Measurements from ENCODE around the gene SOWAHD.
A peak's percentile ranks its signal among the peaks of the same experiment; 100 is the strongest.
"Not testable (repeated sequence)": the region's sequence is repeated elsewhere in the genome, so short reads cannot be mapped to it uniquely, and the experiment has no call there.

SOWAHD gene

GRCh38 chrX:119763836-119764387, 5.5 kb downstream of the SOWAHD start:
- DNase-seq (ENCODE audit: low read depth in 1 of 2, low spot score in 1 of 2), result no peak
- no peak overlapping the region for H3K27ac ChIP-seq (replicated peaks)
- TF ChIP-seq SPI1 (IDR thresholded peaks at IDR 0.05; ENCODE audit: borderline replicate concordance, low read depth), result no peak
- H3K4me3 ChIP-seq (replicated peaks; ENCODE audit: insufficient read depth, low read length), result no peak overlapping the region
- no peaks in the 10 kb centered on the region for H3K27me3 ChIP-seq (ENCODE audit: insufficient read depth, poor library complexity, severe bottlenecking)

GRCh38 chrX:119768436-119768835, 10.0 kb downstream of the SOWAHD start:
- not testable (repeated sequence) for H3K4me3 ChIP-seq (replicated peaks; ENCODE audit: insufficient read depth, low read length); H3K27me3 ChIP-seq (ENCODE audit: insufficient read depth, poor library complexity, severe bottlenecking); H3K27ac ChIP-seq (replicated peaks); DNase-seq (ENCODE audit: low read depth in 1 of 2, low spot score in 1 of 2)

- DNase-seq (ENCODE audit: low read depth in 1 of 2, low spot score in 1 of 2); H3K4me3 ChIP-seq (replicated peaks; ENCODE audit: insufficient read depth, low read length); H3K27me3 ChIP-seq (ENCODE audit: insufficient read depth, poor library complexity, severe bottlenecking); H3K27ac ChIP-seq (replicated peaks): not testable (repeated sequence)
Observed at GRCh38 chrX:119769388-119769787, 11.0 kb downstream of the SOWAHD start.

- no peak overlapping the region for H3K4me3 ChIP-seq (replicated peaks; ENCODE audit: insufficient read depth, low read length)
- no peak for TF ChIP-seq REST (IDR thresholded peaks at IDR 0.05; ENCODE audit: insufficient replicate concordance, low read depth)
- no peak for TF ChIP-seq SPI1 (IDR thresholded peaks at IDR 0.05; ENCODE audit: borderline replicate concordance, low read depth)
- TF ChIP-seq CTCF (IDR thresholded peaks at IDR 0.05; ENCODE audit: insufficient read depth, low read length), result no peak
- no peak for TF ChIP-seq POLR2AphosphoS5 (IDR thresholded peaks at IDR 0.05; ENCODE audit: low read depth)
- TF ChIP-seq GABPA (IDR thresholded peaks at IDR 0.05; ENCODE audit: low read depth), result no peak
Observed at GRCh38 chrX:119775517-119776238, 17.3 kb downstream of the SOWAHD start.

GRCh38 chrX:119778829-119779228, 20.4 kb downstream of the SOWAHD start:
- no peaks in the 10 kb centered on the region for H3K27me3 ChIP-seq (ENCODE audit: insufficient read depth, poor library complexity, severe bottlenecking)
- no peak for DNase-seq (ENCODE audit: low read depth in 1 of 2, low spot score in 1 of 2)
- no peak overlapping the region for H3K27ac ChIP-seq (replicated peaks)
- TF ChIP-seq SPI1 (IDR thresholded peaks at IDR 0.05; ENCODE audit: borderline replicate concordance, low read depth) (no peak), GABPA (IDR thresholded peaks at IDR 0.05; ENCODE audit: low read depth) (no peak), REST (IDR thresholded peaks at IDR 0.05; ENCODE audit: insufficient replicate concordance, low read depth) (no peak), POLR2AphosphoS5 (IDR thresholded peaks at IDR 0.05; ENCODE audit: low read depth) (no peak), CTCF (IDR thresholded peaks at IDR 0.05; ENCODE audit: insufficient read depth, low read length) (no peak)
- no peak overlapping the region for H3K4me3 ChIP-seq (replicated peaks; ENCODE audit: insufficient read depth, low read length)

More at GRCh38 chrX:119775517-119776238, 17.3 kb downstream of the SOWAHD start:
- Histone ChIP-seq H3K27ac (replicated peaks) (peak overlapping the region; percentile 65), H3K27me3 (ENCODE audit: insufficient read depth, poor library complexity, severe bottlenecking) (no peaks in the 10 kb centered on the region)
- DNase-seq (ENCODE audit: low read depth in 1 of 2, low spot score in 1 of 2), result peak in 1 of 2 experiments; percentile 52

Measured in HL-60 (cell line).